CD4-positive, CD25-positive, alpha-beta regulatory T cell (primary cell): ENCODE data around the gene VSIG10L. TPM values are rescaled to one million over a fixed set of nuclear protein-coding genes. Genes with fewer than 3 reads are reported as not detected.

Source experiments
- ATAC-seq, 2 donors: fragments of 150-1000 bp; cut with Tn5 transposase; one replicate each; pipeline ENCODE4 v1.10.0; 2021; ENCODE audit warnings: low read depth in 2 of 2, moderate number of reproducible peaks in 2 of 2, moderate library complexity in 1 of 2
- DNase-seq, 3 donors: peaks; one replicate each; pipeline versions ENCODE4 v3.0.0 to v3.0.0-alpha.2; 2012 to 2022; ENCODE audit warnings: mixed read lengths in 1 of 3
- H3K27ac ChIP-seq: one replicate; pipeline ENCODE4 v1.7.0; 2013; ENCODE audit warnings: mild to moderate bottlenecking, low read length; ENCODE audit not compliant: insufficient read depth, poor library complexity, severe bottlenecking
- H3K27me3 ChIP-seq: one replicate; pipeline ENCODE4 v1.7.0; 2013; ENCODE audit warnings: low read length; ENCODE audit not compliant: control insufficient read depth, insufficient read depth
- H3K36me3 ChIP-seq: one replicate; pipeline ENCODE4 v1.7.0; 2013; ENCODE audit warnings: mild to moderate bottlenecking, low read length, moderate library complexity; ENCODE audit not compliant: control insufficient read depth, insufficient read depth
- H3K4me1 ChIP-seq: 2 replicates; pipeline ENCODE4 v1.7.0; 2013; ENCODE audit warnings: mild to moderate bottlenecking, low read length; ENCODE audit not compliant: insufficient read depth, control insufficient read depth, poor library complexity, severe bottlenecking
- H3K4me3 ChIP-seq: one replicate; pipeline ENCODE4 v1.7.0; 2013; ENCODE audit warnings: low read depth, mild to moderate bottlenecking, low read length, moderate library complexity
- H3K9me3 ChIP-seq, 2 experiments: 1 replicate in 1 of 2; 2 replicates in 1 of 2; pipeline ENCODE4 v1.7.0; 2013; ENCODE audit warnings: low read length in 2 of 2, mild to moderate bottlenecking in 1 of 2, moderate library complexity in 1 of 2; ENCODE audit not compliant: control insufficient read depth in 2 of 2
- H3K27ac Mint-ChIP-seq, 3 donors: one replicate each; pipeline ENCODE4 v1.8.0; 2020 to 2022; ENCODE audit warnings: mild to moderate bottlenecking in 3 of 3, mixed read lengths in 3 of 3, moderate library complexity in 2 of 3
- H3K27me3 Mint-ChIP-seq: one replicate; pipeline ENCODE4 v1.8.0; 2022; ENCODE audit warnings: mild to moderate bottlenecking, mixed read lengths
- H3K36me3 Mint-ChIP-seq: one replicate; pipeline ENCODE4 v1.8.0; 2020; ENCODE audit warnings: mixed read lengths
- H3K4me1 Mint-ChIP-seq, 4 donors: one replicate each; pipeline ENCODE4 v1.8.0; 2020 to 2022; ENCODE audit warnings: mixed read lengths in 4 of 4, mild to moderate bottlenecking in 1 of 4
- H3K4me3 Mint-ChIP-seq, 4 donors: one replicate each; pipeline ENCODE4 v1.8.0; 2020 to 2022; ENCODE audit warnings: mild to moderate bottlenecking in 4 of 4, mixed read lengths in 4 of 4, moderate library complexity in 3 of 4
- H3K9me3 Mint-ChIP-seq, 7 donors: one replicate each; pipeline ENCODE4 v1.8.0; 2020 to 2022; ENCODE audit warnings: mixed read lengths in 7 of 7, mild to moderate bottlenecking in 3 of 7, moderate library complexity in 2 of 7
- polyA plus RNA-seq, 4 donors: library from polyadenylated mRNA; unstranded; fragments of 300-500 nt; fragmentation: Illumina TruSeq; gene quantifications; one replicate each; pipeline ENCODE4 v1.2.3, GENCODE V29; 2021
- total RNA-seq: library from RNA; stranded (reverse); gene quantifications from one replicate; pipeline ENCODE4 v1.2.3, GENCODE V29; 2022

VSIG10L gene
- total and polyA plus RNA-seq, 5 donors from 2014 or later: 0.15 to 0.37 (median 0.27) TPM; not detected in 2

DNA sequence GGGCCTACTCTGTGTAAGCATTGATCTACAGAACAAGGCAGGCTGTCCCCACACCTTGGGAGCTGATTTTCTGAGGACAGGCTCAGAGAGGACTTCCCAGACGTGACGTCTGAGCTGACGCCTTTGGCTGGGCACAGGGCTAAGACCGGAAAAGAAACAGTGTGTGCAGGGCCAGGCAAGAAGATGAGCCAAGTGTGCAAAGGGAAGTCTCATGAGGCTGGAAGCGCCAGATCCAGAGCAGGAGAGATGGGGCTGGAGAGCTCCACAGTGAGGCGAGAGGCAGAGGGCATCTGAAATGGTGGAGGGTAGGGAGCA lies 17.8 kb downstream of the VSIG10L start:
- Histone ChIP-seq H3K4me1 (peaks cover 14% of the 10 kb centered on the region), H3K4me3 (no peak overlapping the region), H3K27ac (no peak overlapping the region), H3K36me3 (no peaks in the 10 kb centered on the region), H3K27me3 (peaks cover 7% of the 10 kb centered on the region), H3K9me3 (no peaks in the 10 kb centered on the region)
- H3K27me3 Mint-ChIP-seq: peaks cover 58% of the 10 kb centered on the region
- H3K9me3 Mint-ChIP-seq: peaks cover 0 to 4% (median 2%) of the 10 kb centered on the region in 7 donors
- H3K27ac Mint-ChIP-seq: no peak overlapping the region
- peaks cover 0 to 15% (median 4%) of the 10 kb centered on the region in 4 donors for H3K4me1 Mint-ChIP-seq
- no peak overlapping the region for H3K4me3 Mint-ChIP-seq
- DNase-seq: no peak
- no peak for ATAC-seq
- no peaks in the 10 kb centered on the region for H3K36me3 Mint-ChIP-seq

DNA sequence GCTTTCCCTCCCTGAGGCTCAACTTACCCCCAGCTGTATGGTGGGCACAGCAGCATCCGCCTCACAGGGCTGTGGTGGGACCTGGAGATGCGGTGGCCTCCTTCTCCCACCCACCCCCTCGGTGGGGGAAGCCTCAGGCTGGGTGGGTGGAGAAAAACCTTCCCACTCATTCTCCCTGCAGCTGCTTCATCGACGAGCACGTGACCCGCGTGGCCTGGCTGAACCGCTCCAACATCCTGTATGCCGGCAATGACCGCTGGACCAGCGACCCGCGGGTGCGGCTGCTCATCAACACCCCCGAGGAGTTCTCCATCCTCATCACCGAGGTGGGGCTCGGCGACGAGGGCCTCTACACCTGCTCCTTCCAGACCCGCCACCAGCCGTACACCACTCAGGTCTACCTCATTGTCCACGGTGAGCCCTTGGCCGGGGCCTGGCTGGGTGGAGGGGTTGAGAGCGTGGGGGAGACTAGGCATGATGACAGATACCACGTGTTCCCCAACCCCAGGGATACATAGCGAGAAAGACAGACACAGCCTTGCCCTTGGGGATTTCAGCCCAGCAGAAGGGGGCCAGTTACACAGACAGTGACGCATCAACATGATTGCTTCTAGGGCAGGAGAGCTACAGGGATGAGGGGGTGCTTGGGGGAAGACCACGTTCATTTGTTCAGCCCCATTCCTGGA lies 18.3 kb downstream of the VSIG10L start:
- H3K27ac Mint-ChIP-seq: no peak overlapping the region

DNA sequence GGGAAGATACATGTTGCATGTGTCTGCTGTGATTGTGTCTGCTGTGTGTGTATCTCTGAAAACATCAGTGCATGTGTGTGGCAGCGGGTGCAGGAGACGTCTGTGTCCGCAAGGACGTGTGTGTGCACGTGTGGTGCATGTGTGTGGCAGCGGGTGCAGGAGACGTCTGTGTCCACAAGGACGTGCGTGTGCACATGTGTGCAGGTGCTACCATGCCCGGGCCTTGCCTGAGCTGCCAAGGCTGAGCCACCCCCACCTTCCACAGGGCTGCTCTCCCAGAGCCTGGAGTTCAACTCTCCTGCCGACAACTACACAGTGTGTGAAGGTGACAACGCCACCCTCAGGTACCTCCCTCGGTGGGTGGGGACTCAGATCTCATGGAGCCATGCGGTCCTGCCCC lies 20.1 kb downstream of the VSIG10L start:
- Histone ChIP-seq H3K36me3 (no peaks in the 10 kb centered on the region), H3K27ac (no peak overlapping the region), H3K27me3 (peaks cover 5% of the 10 kb centered on the region), H3K4me1 (no peaks in the 10 kb centered on the region), H3K4me3 (no peak overlapping the region), H3K9me3 (no peaks in the 10 kb centered on the region)
- Mint-ChIP-seq H3K4me1 (peaks cover 0 to 5% (median under 1%) of the 10 kb centered on the region in 4 donors), H3K9me3 (peaks cover 0 to 4% (median 2%) of the 10 kb centered on the region in 7 donors), H3K36me3 (no peaks in the 10 kb centered on the region), H3K27me3 (peaks cover 39% of the 10 kb centered on the region), H3K4me3 (no peak overlapping the region), H3K27ac (no peak overlapping the region)
- DNase-seq (no peak), ATAC-seq (no peak)

More for the DNA sequence above, 18.3 kb downstream of the VSIG10L start:
- Mint-ChIP-seq H3K4me3 (peak overlapping the region in 1 of 4 donors; percentile 24), H3K9me3 (peaks cover 0 to 4% (median 2%) of the 10 kb centered on the region in 7 donors), H3K4me1 (peaks cover 0 to 15% (median 4%) of the 10 kb centered on the region in 4 donors), H3K27me3 (peaks cover 56% of the 10 kb centered on the region), H3K36me3 (no peaks in the 10 kb centered on the region)
- peaks cover 7% of the 10 kb centered on the region for H3K27me3 ChIP-seq
- no peaks in the 10 kb centered on the region for H3K9me3 ChIP-seq
- H3K27ac ChIP-seq: no peak overlapping the region
- ATAC-seq (no peak), DNase-seq (no peak)
- no peaks in the 10 kb centered on the region for H3K36me3 ChIP-seq
- H3K4me3 ChIP-seq: no peak overlapping the region
- peaks cover 14% of the 10 kb centered on the region for H3K4me1 ChIP-seq

DNA sequence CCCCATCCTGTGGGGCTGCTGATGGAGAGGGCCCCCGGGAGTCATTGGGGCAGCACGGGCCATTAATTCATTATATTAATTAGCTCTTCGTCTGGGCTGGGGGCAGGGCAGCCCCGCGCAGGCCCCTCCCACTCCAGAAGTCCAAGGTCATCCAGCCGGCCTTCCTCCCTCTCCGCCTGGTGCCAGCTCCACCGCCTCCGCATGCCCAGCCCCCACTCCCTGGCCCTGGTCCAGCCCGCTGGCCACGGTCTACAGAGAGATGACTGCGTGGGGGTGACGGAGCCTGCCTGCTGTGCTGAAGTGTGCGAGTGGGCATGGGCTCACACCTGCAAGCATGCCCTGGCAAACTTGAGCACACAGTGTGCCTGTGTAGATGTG lies 21.7 kb downstream of the VSIG10L start:
- H3K4me3 Mint-ChIP-seq: no peak overlapping the region
- ATAC-seq: no peak
- peaks cover 0 to 4% (median 2%) of the 10 kb centered on the region in 7 donors for H3K9me3 Mint-ChIP-seq
- no peaks in the 10 kb centered on the region for H3K36me3 ChIP-seq
- no peaks in the 10 kb centered on the region for H3K36me3 Mint-ChIP-seq
- no peak for DNase-seq
- no peaks in the 10 kb centered on the region for H3K9me3 ChIP-seq
- peaks cover 32% of the 10 kb centered on the region for H3K27me3 Mint-ChIP-seq
- no peaks in the 10 kb centered on the region for H3K27me3 ChIP-seq
- H3K27ac ChIP-seq: no peak overlapping the region
- H3K27ac Mint-ChIP-seq: no peak overlapping the region
- peaks cover 0 to 1% (median 0%) of the 10 kb centered on the region in 4 donors for H3K4me1 Mint-ChIP-seq
- H3K4me3 ChIP-seq: no peak overlapping the region
- no peaks in the 10 kb centered on the region for H3K4me1 ChIP-seq

DNA sequence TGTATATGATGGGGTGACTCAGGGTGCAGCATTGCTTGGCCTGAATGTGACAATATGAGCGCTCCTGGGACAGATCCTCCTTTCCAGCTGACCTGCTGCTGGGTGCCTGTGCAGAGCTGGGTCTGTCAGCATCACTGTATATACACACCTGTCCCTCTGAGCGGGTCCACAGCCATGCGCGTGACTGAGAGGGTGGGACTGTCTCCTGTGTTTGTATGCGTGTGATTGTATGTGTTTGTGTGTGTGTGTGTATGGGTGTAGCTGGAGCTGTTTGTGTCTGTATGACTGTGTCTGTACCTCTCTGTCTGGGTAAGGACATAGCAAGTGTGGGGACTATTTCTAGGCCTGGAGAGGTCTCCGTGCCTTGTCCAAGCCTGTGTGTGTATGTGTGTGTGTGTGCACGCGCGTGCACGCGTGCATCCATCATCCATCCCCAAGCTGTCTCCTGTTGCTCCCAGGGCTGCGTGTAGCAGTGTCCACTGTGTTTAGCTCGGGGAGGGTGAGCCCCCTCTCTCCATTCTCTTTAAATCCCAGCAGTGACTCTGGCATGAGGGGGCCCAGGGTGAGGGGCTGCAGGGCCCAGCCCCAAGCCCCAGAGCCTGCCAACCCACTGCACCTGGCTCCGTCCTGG lies 22.2 kb downstream of the VSIG10L start:
- Mint-ChIP-seq H3K27me3 (peaks cover 35% of the 10 kb centered on the region), H3K4me3 (no peak overlapping the region), H3K9me3 (peaks cover 0 to 6% (median 2%) of the 10 kb centered on the region in 7 donors), H3K27ac (no peak overlapping the region), H3K4me1 (peaks cover 0 to 1% (median 0%) of the 10 kb centered on the region in 4 donors), H3K36me3 (no peaks in the 10 kb centered on the region)
- Histone ChIP-seq H3K36me3 (no peaks in the 10 kb centered on the region), H3K27ac (no peak overlapping the region), H3K4me1 (no peaks in the 10 kb centered on the region), H3K4me3 (no peak overlapping the region), H3K9me3 (no peaks in the 10 kb centered on the region), H3K27me3 (no peaks in the 10 kb centered on the region)
- DNase-seq: no peak
- ATAC-seq: no peak

DNA sequence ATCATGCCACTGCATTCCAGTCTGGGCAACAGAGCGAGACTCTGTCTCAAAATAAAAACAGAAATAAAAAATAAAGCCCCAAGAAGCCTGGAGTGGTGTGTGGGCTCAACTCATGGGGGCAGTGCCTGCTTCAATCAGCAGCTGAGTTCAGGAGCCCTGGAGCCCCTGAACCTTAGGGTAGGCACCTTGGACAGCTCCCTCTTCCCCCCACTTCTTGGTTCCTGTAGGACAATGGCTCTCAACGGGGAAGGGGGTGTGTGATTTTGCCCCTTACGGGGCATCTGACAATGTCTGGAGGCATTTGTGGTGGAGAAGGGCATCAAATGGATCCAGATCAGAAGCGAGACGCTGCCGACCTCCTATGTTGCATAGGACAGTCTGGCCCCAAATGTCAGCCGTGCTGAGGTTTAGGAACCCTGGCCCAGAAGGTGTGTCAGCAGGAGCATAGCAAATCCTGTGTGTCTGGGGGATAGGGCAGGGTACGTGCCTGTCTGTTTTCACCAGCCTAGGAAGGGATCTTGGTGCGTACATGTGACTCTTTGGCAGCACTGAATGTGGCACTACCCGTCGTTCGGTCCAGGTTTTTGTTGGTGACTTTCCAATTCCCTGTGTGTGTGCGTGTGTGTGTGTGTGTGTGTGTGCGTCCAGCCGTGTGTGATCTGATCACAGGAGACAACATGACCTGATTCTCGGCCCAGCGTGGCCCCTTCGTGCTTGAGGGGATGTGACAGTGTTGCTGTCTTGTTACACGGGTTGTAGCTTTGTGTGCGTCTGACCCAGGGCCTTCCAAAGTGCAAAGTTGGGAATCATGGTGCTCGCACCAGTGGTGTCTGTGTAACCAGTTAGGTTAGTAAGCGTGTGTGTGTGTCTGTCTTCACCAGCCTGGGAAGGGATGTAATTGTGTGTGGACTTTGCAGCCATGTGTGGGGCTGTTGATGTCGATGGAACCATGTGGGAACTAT lies 23.0 kb downstream of the VSIG10L start:
- Histone ChIP-seq H3K27me3 (no peaks in the 10 kb centered on the region), H3K27ac (no peak overlapping the region), H3K36me3 (no peaks in the 10 kb centered on the region), H3K4me1 (no peaks in the 10 kb centered on the region), H3K4me3 (no peak overlapping the region), H3K9me3 (no peaks in the 10 kb centered on the region)
- no peak overlapping the region for H3K4me3 Mint-ChIP-seq
- peaks cover 32% of the 10 kb centered on the region for H3K27me3 Mint-ChIP-seq
- no peak overlapping the region for H3K27ac Mint-ChIP-seq
- peaks cover 0 to 8% (median 2%) of the 10 kb centered on the region in 7 donors for H3K9me3 Mint-ChIP-seq
- H3K36me3 Mint-ChIP-seq: no peaks in the 10 kb centered on the region
- no peak for ATAC-seq
- H3K4me1 Mint-ChIP-seq: peaks cover 0 to 1% (median 0%) of the 10 kb centered on the region in 4 donors
- DNase-seq: no peak

DNA sequence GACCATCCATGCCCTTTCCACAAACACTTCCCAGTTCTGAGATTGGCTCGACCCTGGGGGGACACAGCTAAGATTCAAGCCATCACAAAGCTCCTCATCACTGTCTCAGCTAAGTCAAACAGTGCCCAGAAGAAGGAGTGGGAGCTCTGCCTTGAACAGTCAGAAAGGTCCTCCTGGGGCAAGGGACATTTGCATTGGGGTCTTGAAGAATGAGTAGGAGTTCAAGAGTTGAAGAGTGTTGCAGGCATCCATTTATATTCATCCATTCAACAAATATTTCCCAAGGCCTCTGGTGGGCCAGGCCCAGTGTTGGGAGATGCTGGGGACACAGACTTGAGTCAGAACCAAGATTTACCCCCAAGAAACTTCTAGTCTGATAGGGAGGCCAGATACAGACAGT lies 24.0 kb downstream of the VSIG10L start:
- Histone ChIP-seq H3K27ac (no peak overlapping the region), H3K9me3 (no peaks in the 10 kb centered on the region), H3K4me1 (no peaks in the 10 kb centered on the region), H3K4me3 (no peak overlapping the region), H3K36me3 (no peaks in the 10 kb centered on the region), H3K27me3 (no peaks in the 10 kb centered on the region)
- no peak for DNase-seq
- Mint-ChIP-seq H3K4me3 (no peak overlapping the region), H3K9me3 (peaks cover 0 to 8% (median 2%) of the 10 kb centered on the region in 7 donors), H3K27ac (peak overlapping the region in 1 of 3 donors; percentile 35), H3K4me1 (peaks cover 0 to 3% (median under 1%) of the 10 kb centered on the region in 4 donors), H3K27me3 (peaks cover 35% of the 10 kb centered on the region), H3K36me3 (no peaks in the 10 kb centered on the region)
- no peak for ATAC-seq
